Measurements from ENCODE around the gene NADK2.

DNA sequence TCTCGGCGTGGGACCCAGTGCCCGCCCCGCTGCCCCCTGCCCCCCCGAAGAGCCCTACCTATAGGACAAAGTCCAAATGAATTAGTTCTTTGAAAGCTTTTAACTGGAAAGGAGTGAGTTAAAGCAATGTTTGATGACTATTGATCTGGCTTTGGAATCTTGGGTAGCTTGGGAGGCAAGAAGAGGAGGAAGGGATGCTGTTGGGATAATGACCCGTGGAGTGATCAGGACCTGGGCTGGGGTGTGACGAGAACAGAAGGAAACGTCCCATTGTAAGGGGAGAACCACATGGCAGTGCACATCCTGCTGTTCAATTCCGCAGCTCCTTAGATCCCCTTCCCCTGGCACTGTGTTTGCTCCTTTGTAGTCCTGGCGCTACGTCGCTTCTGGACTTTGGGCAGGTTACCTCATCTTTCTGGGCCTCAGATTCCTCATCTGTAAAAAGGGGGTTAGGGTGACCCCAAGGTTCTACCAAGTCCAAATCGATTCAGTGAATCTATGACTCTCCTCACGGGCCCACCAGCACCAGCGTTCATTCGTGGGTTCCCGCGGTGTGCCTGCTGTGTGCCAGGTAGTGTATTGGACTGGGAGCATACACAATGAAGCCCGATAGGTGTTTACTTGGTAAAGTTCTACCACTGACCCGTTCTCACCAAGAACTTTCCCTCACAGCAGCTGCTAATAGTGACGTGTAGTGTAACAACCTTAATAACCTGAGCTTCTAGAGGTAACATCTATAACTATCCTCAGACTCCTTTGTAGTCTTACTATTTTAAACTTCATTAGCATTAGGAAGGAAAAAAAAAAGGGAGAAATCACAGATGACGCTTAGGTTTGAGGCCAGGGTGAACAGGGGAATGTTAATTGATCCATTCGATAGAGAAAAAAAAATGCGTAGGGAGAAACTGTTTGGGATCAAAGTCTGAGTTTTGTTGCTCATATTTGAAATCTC lies 1.1 kb upstream of the NADK2 start:
- no peak for TF ChIP-seq CTCF (IDR thresholded peaks at IDR 0.05; ENCODE audit: extremely low read depth in 1 of 2, insufficient read depth in 1 of 2, low read depth in 1 of 2, low read length in 2 of 2)
- TF ChIP-seq POLR2A (IDR thresholded peaks at IDR 0.05; ENCODE audit: low read depth, low read length): no peak
- no peak for TF ChIP-seq MAX (IDR thresholded peaks at IDR 0.05; ENCODE audit: insufficient read depth, insufficient read length)
- TF ChIP-seq FOS (IDR thresholded peaks at IDR 0.05; ENCODE audit: borderline replicate concordance, insufficient read depth, low read length): no peak
- no peak for TF ChIP-seq POLR2AphosphoS5 (IDR thresholded peaks at IDR 0.05; ENCODE audit: insufficient read depth, low read depth, low read length)

Data from endothelial cell of umbilical vein (primary cell).